ENCODE measurements around the gene RGS8.

The RGS8 gene, protein sequence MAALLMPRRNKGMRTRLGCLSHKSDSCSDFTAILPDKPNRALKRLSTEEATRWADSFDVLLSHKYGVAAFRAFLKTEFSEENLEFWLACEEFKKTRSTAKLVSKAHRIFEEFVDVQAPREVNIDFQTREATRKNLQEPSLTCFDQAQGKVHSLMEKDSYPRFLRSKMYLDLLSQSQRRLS

DNA sequence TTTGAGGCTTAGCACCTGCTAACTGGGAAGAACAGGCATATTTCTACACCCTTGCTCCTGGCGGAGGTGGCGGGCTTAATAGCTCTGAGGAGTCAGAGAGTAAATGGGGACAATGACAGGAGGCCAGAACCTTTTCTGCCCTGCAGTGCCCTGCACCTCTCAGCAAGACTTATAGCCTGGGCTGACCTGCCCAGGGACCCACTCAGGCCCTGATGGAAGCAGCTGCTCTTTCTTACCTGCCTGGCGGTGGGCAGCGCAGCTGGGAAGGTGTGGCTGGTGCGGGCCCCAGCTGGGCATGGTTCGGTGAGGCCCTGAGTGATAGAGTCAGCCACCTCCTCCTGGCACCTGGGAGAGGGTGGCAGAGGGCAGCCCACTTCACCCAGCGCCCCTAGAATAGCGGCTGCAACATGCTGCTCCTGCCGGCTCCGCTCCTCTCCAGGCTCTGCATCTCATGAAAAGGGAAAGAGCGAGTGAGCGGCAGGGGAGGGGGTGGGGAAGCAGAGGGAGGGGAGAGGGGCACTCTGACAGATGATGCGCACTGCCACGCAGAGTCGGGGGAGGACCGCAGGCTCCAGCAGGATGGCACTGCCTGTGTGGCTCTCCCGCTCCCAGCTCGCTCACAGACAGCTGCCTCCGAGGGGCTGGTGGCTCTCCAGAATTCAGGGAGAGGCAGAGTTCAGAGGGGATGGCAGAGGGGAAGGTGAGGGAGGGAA lies at the start of gene RGS8:
RGS8 (minus strand) TSS at position 472 of the 713 bp plus-strand sequence. CDS start 14,938 bp downstream, outside the sequence.
- no peak for DNase-seq (ENCODE audit: low read depth)

DNA sequence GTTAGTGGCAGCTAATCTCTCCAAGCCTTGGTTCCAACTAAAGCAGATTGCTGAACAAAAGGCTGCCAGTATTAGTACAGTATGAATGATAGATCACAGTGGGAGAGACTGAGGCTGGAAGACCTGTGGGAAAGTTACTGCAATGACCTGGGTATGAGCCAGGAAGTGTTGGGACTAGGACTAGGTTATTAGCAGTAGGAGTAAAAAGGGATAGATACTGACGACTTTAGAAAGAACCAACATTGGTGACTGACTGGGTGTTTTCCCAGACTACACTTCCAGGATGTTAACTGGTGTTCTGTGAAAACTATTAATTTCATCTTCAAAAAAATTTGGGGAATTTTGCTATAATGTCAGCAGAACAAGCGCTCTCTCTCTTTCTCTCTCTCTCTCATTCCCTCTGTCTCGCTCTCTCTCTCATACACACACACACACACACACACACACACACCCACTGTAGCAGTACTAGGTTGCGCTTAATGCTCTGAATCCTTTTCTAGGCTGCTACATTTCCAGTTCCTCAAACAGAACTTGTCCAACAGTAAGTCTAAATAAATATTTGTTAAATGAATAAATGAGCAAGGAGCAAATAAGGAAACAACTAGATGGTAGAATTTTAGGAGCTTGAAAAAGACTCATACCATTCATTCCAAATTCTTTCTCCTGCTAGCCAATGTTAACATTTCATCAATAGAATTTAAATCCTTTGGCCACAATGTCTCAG lies 47.6 kb upstream of the RGS8 start:
- DNase-seq (ENCODE audit: low read depth) = no peak

DNA sequence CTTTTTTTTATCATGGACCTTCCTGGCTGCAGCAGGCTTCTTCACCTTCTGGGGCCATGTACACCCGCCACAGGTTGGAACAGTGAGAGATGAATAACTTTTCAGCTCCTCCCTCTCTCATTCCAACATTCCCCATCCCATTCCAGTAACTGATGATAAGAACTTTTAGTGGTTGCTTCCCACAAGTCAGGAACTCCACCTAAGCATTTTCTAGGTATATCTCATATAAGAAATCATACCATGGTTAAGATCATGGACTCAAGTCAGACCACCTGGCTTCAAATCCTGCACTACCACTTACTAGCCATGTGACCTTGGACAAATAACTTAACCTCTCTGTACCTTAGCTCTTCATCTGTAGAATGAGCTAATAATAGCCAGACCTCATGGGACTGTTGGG lies 42.5 kb upstream of the RGS8 start:
- DNase-seq (ENCODE audit: low read depth) = no peak

DNA sequence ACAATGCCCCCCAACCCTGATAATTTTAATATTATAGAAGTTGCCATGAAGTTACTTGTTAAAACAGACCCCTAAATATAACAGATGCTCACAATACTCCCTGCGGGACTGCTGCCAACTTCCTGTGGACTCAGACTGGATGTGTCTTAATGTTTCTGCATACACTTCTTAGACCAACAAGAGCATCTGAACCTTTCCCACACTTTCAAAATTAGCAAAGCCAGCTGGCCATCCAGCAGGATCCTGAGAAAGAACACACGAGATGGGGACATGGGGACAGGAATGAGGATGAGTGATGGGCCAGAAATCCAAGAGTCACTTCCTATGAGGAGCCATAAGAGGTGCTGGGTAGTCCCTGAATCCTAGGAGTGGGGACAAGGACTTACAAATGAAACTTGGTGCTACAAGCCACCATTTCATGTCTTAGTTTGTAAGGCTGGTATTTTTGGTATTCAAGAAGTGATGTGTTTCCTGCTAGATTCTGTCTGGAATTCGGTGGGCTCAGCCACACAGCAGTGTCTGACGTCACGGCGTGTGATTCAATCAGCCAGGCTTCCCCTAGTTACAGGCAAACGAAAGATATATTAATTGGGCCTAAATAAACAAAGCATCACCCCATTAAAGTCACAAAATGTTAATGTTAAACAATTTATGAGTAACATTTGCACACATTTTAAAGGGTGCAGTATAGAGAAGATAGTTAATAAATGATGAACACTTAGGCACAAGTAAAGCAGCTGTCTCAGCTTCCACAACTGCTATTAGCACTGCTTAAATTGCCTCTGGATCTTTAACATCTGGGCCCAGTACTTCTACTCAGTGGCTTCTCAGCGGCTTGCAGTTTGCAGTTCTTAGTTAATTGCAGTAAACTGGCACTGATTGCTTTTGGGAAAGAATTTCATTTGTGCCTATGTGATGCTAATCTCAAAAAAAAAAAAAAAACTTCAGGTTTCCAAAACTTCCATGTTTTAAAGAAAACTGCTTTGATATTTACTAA lies 41.2 kb upstream of the RGS8 start:
- no peak for DNase-seq (ENCODE audit: low read depth)

DNA sequence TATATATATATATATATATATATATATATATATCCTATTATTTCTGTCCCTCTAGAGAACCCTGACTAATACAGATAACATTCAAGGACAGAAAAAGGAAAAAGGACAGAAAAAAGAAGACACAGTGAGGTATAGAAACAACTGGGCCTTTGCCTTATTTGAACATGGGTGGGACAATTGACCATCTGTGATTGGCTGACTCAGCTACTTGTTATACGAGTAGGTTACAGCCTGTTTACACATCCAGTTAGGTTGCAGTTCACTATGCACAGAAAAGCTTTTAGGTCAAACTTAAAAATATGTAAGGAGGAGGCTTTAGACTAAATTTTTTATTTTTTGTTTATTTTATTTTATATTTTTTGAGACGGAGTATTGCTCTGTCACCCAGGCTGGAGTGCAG lies 39.8 kb upstream of the RGS8 start:
- no peak for DNase-seq (ENCODE audit: low read depth)

DNA sequence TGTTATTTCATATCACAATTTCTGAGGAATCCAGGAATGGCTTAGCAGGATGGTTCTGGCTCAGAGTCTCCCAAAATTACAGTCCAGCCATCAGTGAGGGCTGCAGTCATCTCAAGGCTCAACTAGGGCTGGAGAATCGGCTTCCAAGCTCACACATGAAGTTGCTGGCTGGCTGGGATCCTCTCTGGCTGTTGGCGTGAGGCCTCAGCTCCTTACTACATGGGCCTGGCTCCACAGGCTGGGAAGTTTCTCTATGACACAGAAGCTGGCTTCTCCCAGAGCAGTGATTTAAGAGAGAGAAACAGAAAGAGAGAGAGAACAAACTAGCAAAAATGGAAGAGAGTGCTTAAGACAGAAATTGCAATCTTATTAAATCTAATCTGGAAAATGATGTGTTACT lies 38.8 kb upstream of the RGS8 start:
- DNase-seq (ENCODE audit: low read depth) = no peak

DNA sequence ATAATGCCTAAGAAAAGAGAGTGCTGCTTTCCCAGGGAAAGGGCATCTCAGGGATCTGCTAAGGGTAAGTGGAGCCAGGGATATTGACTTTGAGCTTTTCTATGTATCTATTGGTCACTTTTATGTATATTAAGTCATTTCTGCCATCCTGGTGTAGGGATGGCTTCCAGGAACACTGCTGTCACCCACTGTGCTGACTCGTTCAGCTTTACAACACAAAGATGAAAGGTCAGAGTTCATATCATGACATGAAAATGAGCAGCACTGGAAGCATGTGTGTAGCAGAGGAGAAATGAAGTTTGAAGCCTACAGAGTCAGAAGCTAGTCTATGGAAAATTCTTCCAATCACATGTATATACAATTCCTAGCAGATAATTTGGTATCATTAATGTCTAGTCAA lies 37.1 kb upstream of the RGS8 start:
- no peak for DNase-seq (ENCODE audit: low read depth)

DNA sequence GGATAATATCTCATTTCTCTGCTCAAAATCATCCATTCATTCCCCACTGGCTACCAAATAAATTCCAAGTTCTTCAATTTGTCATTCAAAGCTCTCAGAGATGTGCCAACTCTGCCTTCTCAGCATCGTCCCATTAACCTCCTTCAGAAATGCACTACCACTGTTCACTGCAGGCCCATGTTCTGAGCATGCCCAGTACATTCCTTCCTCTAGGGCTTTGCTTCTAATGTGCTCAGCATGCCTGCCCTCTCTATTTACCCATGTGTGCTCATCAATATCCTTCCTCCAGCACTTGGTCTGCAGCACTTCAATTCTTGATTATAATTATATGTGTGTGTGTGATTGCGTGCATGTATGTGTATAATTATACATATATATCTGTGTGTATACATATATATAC lies 36.1 kb upstream of the RGS8 start:
- no peak for DNase-seq (ENCODE audit: low read depth)

DNA sequence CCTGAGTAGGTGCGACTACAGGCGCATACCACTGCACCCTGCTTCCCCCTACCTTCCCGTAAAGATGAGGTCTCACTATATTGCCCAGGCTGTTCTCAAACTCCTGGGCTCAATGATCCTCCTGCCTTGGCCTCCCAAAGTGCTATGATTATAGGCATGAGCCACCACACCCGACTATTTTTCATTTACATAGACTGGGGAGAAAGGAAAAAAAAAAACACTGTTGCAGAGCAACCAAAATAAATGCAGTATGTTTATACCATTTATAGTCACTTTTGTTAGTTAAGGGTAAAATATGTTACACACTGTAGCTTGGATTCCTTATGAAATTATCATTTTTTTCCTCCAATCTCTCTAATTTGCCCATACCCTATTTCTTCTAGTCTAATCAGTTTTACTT lies 35.2 kb upstream of the RGS8 start:
- no peak for DNase-seq (ENCODE audit: low read depth)

DNA sequence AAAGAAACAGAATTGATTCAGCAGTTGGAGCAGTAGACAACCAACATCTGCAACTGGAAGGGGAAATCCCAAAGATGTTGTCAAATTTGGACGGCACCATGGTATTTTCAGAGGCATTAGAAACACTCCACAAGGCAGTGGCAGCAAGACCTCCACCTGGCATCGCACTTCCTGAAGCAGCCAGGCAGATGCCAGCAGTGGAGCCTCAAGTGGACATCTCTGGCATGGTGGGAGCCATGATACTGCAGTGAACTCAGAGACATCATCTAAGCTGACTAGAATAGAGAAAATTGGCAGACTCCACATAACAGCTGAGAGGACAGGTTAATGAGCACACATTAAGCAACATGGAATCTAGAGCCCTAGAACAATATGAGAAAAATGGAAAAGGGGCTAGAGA lies 33.9 kb upstream of the RGS8 start:
- DNase-seq (ENCODE audit: low read depth) = no peak

DNA sequence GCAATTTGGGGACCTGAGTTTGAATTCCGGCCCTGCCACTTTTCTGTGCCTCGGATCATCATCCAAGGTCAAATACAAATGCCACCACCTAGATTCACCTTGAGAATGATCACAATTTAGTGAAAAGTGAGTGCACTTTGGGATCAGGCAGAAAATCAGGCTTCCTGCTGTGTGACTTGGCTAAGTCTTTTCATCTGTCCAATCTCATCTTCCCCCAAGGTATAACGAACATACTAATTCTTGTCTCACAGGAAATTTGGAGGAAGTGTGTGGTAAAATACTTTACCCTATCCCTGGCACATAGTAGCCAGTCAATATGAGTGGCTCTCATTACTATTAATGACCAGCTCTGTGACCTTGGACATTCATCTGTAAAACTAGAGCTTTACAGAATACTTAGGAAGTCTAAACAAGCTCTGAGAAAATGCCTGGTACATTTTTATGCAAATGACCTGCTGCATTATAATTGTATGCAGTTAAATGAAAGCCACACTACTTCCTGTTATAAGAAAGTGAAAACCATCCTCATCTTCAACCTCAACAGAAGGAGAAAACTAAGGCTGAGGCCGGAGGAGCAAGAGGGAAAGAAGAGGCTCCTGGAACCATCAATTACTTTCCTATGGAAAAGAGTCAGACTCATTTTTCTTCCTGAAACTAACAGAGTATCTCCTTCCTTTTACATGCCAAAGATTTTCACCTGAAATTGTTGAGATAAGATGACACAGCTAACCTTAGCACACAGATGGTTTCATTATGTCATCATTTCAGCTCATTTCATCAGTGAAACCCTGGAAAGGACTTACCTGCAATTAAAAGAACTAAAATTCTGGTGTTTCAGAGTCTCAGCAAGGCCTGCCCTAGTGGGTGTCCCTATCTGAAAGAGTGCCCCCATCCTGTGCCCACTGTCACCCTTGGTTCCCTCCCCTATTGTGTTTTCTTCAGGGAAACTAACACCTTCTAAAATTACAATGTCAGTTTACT lies 32.6 kb upstream of the RGS8 start:
- no peak for DNase-seq (ENCODE audit: low read depth)

DNA sequence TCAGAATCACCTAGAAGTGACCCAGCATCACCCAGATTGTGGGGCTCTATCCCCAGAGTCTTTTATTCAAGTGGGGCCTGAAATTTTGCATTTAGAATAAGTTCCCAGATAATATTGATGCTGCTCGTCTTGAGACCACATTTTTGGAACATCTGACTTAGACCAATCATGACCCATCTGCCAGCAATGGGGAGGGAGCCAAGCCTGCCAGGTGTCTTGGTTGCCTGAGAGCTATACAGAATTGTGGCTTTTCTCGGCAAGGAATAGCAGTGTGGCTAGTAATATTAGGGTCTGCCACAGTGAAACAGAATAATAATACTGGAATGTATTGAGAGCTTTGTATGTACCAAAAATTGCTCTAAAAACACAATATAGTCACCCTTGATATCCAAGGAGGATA lies 31.1 kb upstream of the RGS8 start:
- DNase-seq (ENCODE audit: low read depth) = no peak

DNA sequence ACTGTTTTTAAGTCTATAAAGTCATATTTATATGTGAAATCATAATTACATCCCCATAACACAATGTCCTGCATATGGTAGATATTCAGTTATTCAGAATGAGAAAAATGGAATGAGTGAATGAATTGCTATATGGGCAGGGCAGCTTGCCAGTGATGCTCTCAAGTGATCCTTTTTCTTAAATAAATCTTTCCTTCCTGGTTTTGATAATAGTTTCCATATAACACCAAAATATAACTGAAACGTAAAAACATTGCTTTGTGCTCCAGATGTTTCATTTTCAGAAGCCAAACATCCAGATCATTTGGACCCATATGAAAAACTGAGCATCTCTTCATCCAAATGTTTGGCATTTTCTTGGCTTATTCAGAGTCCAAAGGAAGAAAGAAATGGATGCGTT lies 30.2 kb upstream of the RGS8 start:
- DNase-seq (ENCODE audit: low read depth) = no peak

DNA sequence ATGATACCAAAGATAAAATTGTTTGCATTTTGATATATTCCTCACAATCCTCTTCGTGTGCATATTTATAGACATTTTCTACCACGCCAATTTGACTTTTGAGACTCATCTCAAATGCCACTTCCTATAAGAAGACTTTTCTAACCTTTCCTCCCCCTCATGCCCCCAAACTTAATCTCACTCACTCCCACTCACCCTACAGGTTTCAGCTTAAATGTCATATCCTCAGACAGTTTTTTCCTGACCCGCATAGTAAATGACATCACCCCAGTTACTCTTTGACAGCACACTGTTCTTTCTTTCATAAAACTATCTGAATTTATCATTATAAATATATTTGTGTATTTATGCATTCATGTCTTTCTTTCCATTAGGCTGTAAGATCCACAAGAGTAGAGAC lies 29.6 kb upstream of the RGS8 start:
- no peak for DNase-seq (ENCODE audit: low read depth)

DNA sequence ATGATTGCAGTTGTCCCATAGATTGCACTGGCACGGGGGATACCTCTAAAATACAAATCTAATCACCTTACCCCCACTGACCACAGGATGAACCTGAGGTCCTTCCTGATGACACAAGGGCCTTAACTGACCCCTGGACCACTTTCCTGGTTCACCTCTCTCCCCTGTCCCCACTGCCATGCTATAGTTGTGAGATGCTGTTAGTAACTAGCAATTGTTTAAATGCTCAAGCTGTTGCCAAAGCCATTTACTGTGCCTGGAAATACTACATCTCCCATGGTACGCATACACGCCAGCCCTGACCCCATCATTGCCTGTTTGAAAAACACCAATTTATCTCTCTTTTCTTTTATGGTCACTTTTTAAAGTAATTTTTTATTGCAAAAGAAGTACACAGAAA lies 29.1 kb upstream of the RGS8 start:
- no peak for DNase-seq (ENCODE audit: low read depth)

DNA sequence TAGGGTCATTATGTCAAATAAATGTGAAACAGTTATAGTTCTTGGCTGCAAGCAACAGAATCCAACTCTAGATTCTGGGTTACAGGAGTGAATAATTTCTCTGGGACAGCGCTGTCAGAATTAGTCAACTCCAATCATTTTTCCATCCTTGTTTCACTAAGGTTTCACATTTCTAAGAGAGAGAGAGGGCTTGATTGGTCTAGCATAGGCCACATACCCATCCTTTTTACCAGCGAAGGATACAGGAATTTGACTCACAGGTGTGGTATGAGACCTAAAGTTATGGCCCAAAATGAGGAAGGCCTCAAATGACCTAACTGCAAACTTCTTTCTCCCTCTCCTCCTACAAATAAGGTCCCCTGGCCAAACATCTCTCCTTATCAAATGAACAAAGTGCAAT lies 25.5 kb upstream of the RGS8 start:
- DNase-seq (ENCODE audit: low read depth) = no peak

DNA sequence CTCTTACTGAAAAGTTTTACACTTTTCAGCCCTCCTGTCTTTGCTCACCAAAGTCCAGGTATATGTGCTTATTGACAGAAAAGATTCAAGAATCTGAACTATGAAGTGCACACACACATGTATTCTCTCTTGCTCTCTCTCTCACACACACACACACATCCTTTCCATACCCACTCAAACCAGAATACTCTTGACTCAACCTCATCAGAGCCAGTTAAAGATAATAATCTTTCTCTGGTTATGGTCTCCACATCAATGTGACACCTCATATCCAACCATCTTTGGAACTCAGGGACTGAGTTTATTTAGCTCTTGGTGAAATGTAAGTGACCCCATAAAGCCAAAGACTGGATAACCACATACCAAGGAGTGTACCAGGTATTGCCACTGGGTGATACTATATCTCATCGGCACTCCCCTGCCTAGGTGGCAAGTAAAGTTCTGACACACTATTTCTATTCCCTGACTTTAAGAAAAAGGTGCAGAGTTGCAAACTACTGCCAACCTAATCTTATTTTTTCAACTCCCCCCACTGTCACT lies 24.9 kb upstream of the RGS8 start:
- DNase-seq (ENCODE audit: low read depth) = no peak

DNA sequence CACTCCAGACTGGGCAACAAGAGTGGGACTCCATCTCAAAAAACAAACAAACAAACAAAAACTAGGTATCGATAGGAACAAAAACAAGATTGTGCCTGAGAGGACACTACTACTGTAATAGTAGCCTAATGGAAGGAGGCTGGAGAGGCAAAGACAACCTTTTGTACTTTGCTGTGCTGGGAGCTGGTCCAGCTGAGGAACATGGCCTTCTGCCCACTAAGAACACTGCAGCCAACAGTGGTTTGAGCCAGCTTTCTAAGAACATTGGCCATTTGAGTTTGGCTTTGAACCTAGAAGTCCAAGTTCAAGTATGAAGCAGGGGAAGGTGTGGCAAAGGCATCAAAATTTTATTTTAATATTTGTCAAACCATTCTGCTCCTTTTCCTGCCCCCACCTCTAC lies 22.7 kb upstream of the RGS8 start:
- DNase-seq (ENCODE audit: low read depth) = no peak

DNA sequence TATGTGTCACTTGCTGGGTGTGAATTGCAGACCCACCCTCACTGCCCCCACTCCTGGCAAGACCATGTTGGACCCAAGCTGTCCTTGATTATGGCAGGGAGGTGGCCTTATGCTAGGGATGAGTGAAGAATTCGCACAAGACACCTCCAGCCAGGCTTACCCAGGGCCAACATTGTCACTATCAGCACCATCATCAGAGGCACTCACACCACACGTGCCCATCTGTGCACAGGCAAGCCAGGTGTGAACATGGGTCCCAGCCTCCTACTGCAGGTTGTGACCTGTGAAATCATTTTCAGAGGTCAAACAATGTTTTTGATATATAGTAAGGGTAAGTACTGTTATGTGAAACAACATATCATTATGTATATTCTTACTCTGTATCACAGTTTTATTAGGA lies 20.3 kb upstream of the RGS8 start:
- no peak for DNase-seq (ENCODE audit: low read depth)

DNA sequence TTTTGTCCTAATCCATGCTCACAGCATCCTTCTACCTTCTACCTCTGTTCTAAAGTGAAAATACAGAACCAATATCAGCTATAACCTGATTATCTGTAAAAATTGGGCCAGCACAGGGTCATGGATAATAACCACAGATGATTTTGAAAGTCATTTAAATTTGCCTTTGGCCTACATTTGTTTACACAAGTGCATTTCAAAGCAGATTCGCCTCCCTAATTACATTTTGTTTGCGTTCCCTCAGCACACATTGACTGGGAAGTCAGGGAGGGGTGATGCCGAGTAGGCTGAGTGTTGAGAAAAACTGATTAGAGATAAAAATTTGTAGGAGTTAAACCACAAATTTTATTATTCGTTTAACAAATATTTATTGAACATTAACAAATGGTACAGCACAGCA lies 19.2 kb upstream of the RGS8 start:
- DNase-seq (ENCODE audit: low read depth) = no peak
